ENCODE data around the gene NSUN4. TPM values are rescaled to one million over a fixed set of nuclear protein-coding genes. Genes with fewer than 3 reads are reported as not detected.

The NSUN4 gene
- total and polyA plus RNA-seq, 10 of the 15 experiments (the other 5 are each of a cell fraction or from before 2014, with no cell fraction given) = 22.1 to 80.2 (median 29.6) TPM

DNA sequence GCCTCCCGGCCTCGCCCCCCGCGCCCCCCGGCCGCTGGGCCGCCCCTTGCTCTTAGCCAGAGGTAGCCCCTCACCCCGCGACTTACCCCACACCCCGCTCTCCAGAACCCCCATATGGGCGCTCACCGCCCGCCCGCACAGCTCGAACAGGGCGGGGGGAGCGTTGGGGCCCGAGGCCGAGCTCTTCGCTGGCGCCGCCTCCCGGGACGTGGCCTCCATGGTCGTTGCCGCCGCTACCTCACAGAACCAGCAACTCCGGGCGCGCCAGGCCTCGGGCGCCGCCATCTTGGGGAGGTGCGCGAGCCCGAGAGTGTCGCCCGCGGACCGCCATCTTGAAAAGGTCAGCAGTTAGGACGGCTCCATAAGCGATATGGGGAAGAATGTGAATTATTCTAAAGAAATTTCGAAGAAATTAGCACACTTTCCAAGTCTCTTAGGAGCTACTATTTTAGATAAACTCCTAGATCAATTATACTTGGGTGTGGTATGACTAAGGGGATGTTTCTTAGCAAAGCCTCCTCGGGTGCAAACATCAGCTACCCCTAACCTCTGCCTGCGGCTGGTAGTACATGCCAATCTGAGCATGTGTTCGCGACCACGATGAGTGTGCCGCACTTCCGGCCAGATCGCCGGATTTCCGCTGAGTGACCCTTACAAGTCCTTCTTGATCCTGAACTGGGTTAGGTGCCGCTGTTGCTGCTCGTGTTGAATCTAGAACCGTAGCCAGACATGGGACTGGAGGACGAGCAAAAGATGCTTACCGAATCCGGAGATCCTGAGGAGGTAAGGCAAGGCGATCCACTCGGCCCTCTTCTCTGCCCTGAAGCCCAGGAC is 37.4 kb upstream of the NSUN4 start, which contains the start of the genes LRRC41 and UQCRH (continued):
- TF ChIP-seq SREBF2 (IDR thresholded peaks at IDR 0.05; ENCODE audit: low read length) (no peak), BMI1 (IDR thresholded peaks at IDR 0.05; ENCODE audit: borderline replicate concordance) (no peak), ZZZ3 (IDR thresholded peaks at IDR 0.05; ENCODE audit: control insufficient read depth, insufficient read length, low read depth) (no peak), HCFC1 (IDR thresholded peaks at IDR 0.05; ENCODE audit: low read length) (peak; percentile 89), NRF1 (conservative IDR thresholded peaks at IDR 0.05; ENCODE audit: low read depth, low read length) (no peak), SUZ12 (IDR thresholded peaks at IDR 0.05; ENCODE audit: unreplicated experiment) (no peak), ZNF217 (IDR thresholded peaks at IDR 0.05) (no peak), SMC3 (IDR thresholded peaks at IDR 0.05; ENCODE audit: borderline replicate concordance, low read length) (no peak), KAT2A (conservative IDR thresholded peaks at IDR 0.05; ENCODE audit: control insufficient read depth, low read depth, low read length) (no peak), FOXM1 (IDR thresholded peaks at IDR 0.05; ENCODE audit: low read depth, low read length) (no peak), PML (IDR thresholded peaks at IDR 0.05; ENCODE audit: low read length) (peak; percentile 85), NR2C2 (IDR thresholded peaks at IDR 0.05; ENCODE audit: borderline replicate concordance, control insufficient read depth, insufficient read length, low read depth) (no peak), RAD51 (IDR thresholded peaks at IDR 0.05) (peak; percentile 92), SIN3A (IDR thresholded peaks at IDR 0.05; ENCODE audit: low read depth, low read length) (peak; percentile 16; the same call in 1 of the 2 replicates), SMAD5 (IDR thresholded peaks at IDR 0.05; ENCODE audit: low read depth) (0 out of 2 replicates have a peak, but pooled peaks have one; percentile 26), IKZF2 (IDR thresholded peaks at IDR 0.05) (no peak; a peak in 1 of 4 replicates), NBN (IDR thresholded peaks at IDR 0.05) (peak; percentile 94), PAX8 (IDR thresholded peaks at IDR 0.05) (no peak), RB1 (IDR thresholded peaks at IDR 0.05; ENCODE audit: borderline replicate concordance) (peak; percentile 68; the same call in 1 of the 2 replicates), RELA (IDR thresholded peaks at IDR 0.05; ENCODE audit: borderline replicate concordance, partially characterized antibody) (peak; percentile 93), FOS (IDR thresholded peaks at IDR 0.05; ENCODE audit: borderline replicate concordance, extremely low read depth, insufficient read length) (no peak)
- TF ChIP-seq, protein P1, sequence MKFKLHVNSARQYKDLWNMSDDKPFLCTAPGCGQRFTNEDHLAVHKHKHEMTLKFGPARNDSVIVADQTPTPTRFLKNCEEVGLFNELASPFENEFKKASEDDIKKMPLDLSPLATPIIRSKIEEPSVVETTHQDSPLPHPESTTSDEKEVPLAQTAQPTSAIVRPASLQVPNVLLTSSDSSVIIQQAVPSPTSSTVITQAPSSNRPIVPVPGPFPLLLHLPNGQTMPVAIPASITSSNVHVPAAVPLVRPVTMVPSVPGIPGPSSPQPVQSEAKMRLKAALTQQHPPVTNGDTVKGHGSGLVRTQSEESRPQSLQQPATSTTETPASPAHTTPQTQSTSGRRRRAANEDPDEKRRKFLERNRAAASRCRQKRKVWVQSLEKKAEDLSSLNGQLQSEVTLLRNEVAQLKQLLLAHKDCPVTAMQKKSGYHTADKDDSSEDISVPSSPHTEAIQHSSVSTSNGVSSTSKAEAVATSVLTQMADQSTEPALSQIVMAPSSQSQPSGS (IDR thresholded peaks at IDR 0.05; ENCODE audit: low read length) = no peak
- TF ChIP-seq, protein P2, sequence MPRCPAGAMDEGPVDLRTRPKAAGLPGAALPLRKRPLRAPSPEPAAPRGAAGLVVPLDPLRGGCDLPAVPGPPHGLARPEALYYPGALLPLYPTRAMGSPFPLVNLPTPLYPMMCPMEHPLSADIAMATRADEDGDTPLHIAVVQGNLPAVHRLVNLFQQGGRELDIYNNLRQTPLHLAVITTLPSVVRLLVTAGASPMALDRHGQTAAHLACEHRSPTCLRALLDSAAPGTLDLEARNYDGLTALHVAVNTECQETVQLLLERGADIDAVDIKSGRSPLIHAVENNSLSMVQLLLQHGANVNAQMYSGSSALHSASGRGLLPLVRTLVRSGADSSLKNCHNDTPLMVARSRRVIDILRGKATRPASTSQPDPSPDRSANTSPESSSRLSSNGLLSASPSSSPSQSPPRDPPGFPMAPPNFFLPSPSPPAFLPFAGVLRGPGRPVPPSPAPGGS (IDR thresholded peaks at IDR 0.05; ENCODE audit: borderline replicate concordance, insufficient read depth, low read depth, low read length, poor library complexity, severe bottlenecking) = no peak
- TF ChIP-seq, protein P3, sequence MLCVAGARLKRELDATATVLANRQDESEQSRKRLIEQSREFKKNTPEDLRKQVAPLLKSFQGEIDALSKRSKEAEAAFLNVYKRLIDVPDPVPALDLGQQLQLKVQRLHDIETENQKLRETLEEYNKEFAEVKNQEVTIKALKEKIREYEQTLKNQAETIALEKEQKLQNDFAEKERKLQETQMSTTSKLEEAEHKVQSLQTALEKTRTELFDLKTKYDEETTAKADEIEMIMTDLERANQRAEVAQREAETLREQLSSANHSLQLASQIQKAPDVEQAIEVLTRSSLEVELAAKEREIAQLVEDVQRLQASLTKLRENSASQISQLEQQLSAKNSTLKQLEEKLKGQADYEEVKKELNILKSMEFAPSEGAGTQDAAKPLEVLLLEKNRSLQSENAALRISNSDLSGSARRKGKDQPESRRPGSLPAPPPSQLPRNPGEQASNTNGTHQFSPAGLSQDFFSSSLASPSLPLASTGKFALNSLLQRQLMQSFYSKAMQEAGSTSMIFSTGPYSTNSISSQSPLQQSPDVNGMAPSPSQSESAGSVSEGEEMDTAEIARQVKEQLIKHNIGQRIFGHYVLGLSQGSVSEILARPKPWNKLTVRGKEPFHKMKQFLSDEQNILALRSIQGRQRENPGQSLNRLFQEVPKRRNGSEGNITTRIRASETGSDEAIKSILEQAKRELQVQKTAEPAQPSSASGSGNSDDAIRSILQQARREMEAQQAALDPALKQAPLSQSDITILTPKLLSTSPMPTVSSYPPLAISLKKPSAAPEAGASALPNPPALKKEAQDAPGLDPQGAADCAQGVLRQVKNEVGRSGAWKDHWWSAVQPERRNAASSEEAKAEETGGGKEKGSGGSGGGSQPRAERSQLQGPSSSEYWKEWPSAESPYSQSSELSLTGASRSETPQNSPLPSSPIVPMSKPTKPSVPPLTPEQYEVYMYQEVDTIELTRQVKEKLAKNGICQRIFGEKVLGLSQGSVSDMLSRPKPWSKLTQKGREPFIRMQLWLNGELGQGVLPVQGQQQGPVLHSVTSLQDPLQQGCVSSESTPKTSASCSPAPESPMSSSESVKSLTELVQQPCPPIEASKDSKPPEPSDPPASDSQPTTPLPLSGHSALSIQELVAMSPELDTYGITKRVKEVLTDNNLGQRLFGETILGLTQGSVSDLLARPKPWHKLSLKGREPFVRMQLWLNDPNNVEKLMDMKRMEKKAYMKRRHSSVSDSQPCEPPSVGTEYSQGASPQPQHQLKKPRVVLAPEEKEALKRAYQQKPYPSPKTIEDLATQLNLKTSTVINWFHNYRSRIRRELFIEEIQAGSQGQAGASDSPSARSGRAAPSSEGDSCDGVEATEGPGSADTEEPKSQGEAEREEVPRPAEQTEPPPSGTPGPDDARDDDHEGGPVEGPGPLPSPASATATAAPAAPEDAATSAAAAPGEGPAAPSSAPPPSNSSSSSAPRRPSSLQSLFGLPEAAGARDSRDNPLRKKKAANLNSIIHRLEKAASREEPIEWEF (IDR thresholded peaks at IDR 0.05; ENCODE audit: insufficient replicate concordance, low read depth, low read length) = no peak

Measured in GM12878 (cell line).